SK-N-SH (cell line): ENCODE data around the gene MAP4K3.

ENCODE experiments used
- MXI1 ChIP-seq: IDR thresholded peaks from 2 replicates; pipeline ENCODE4 v1.6.1; 2012; ENCODE audit warnings: mild to moderate bottlenecking, low read depth, low read length, improper control_type of control experiment
- SMC3 ChIP-seq: IDR thresholded peaks from 2 replicates; pipeline ENCODE4 v1.6.1; 2012; ENCODE audit warnings: low read depth, low read length, improper control_type of control experiment
- TAF1 ChIP-seq: IDR thresholded peaks from 2 replicates; pipeline ENCODE4 v1.6.1; 2012; ENCODE audit warnings: low read depth, mild to moderate bottlenecking, low read length, moderate library complexity, borderline replicate concordance
- TF ChIP-seq, protein P1 (sequence below): fragments of 150-350 bp; IDR thresholded peaks from 2 replicates; pipeline ENCODE4 v1.6.1; 2017; ENCODE audit warnings: antibody characterized with exemption, low read length, low read depth, borderline replicate concordance
- TF ChIP-seq, protein P2 (sequence below): fragments of 200-600 bp; sonication (generic); IDR thresholded peaks from 2 replicates; pipeline ENCODE4 v1.6.1; 2017; ENCODE audit warnings: antibody characterized with exemption, mild to moderate bottlenecking, moderate library complexity
- TF ChIP-seq, protein P3 (sequence below): IDR thresholded peaks from 2 replicates; pipeline ENCODE4 v1.4.0; 2012; ENCODE audit warnings: low read depth, borderline replicate concordance
- TF ChIP-seq, protein P4 (sequence below): IDR thresholded peaks from 2 replicates; pipeline ENCODE4 v1.4.0; 2012; ENCODE audit warnings: low read depth

DNA sequence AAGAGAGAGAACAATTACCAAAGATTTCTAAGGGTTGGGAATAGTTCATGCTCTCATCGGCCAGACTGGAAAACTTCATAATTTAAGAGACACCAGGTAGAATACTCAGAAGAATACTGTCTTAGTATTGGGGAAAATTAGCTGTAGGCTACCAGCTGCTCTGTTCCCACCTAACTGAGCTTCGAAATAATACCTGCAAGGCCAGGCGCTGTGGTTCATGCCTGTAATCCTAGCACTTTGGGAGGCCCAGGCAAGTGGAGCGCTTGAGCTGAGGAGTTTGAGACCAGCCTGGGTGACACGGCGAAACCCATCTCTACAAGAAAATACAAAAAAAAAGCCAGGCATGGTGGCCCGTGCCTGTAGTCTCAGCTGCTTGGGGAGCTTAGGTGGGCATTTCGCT lies 35.8 kb downstream of the MAP4K3 start:
- TF ChIP-seq, protein P1, sequence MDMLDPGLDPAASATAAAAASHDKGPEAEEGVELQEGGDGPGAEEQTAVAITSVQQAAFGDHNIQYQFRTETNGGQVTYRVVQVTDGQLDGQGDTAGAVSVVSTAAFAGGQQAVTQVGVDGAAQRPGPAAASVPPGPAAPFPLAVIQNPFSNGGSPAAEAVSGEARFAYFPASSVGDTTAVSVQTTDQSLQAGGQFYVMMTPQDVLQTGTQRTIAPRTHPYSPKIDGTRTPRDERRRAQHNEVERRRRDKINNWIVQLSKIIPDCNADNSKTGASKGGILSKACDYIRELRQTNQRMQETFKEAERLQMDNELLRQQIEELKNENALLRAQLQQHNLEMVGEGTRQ, result no peak
- TF ChIP-seq, protein P2, sequence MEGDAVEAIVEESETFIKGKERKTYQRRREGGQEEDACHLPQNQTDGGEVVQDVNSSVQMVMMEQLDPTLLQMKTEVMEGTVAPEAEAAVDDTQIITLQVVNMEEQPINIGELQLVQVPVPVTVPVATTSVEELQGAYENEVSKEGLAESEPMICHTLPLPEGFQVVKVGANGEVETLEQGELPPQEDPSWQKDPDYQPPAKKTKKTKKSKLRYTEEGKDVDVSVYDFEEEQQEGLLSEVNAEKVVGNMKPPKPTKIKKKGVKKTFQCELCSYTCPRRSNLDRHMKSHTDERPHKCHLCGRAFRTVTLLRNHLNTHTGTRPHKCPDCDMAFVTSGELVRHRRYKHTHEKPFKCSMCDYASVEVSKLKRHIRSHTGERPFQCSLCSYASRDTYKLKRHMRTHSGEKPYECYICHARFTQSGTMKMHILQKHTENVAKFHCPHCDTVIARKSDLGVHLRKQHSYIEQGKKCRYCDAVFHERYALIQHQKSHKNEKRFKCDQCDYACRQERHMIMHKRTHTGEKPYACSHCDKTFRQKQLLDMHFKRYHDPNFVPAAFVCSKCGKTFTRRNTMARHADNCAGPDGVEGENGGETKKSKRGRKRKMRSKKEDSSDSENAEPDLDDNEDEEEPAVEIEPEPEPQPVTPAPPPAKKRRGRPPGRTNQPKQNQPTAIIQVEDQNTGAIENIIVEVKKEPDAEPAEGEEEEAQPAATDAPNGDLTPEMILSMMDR, result no peak
- TF ChIP-seq, protein P3, sequence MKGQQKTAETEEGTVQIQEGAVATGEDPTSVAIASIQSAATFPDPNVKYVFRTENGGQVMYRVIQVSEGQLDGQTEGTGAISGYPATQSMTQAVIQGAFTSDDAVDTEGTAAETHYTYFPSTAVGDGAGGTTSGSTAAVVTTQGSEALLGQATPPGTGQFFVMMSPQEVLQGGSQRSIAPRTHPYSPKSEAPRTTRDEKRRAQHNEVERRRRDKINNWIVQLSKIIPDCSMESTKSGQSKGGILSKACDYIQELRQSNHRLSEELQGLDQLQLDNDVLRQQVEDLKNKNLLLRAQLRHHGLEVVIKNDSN, result no peak
- TF ChIP-seq, protein P4, sequence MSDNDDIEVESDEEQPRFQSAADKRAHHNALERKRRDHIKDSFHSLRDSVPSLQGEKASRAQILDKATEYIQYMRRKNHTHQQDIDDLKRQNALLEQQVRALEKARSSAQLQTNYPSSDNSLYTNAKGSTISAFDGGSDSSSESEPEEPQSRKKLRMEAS, result no peak
- TF ChIP-seq SMC3, result no peak
- TF ChIP-seq TAF1, result no peak
- no peak for TF ChIP-seq MXI1
